Activated CD4-positive, CD25-positive, alpha-beta regulatory T cell treated with anti-CD3 and anti-CD28 coated beads, Interleukin-2, amount 50 U/mL, for 16 hours (primary cell): Measurements from ENCODE around the gene CDYL.
"Not testable (repeated sequence)": the region's sequence is repeated elsewhere in the genome, so short reads cannot be mapped to it uniquely, and the experiment has no call there.

Experiments
- DNase-seq: peaks from one replicate; pipeline ENCODE4 v3.0.0-alpha.2; 2020; ENCODE audit warnings: low read depth, low spot score

CDYL gene

DNA sequence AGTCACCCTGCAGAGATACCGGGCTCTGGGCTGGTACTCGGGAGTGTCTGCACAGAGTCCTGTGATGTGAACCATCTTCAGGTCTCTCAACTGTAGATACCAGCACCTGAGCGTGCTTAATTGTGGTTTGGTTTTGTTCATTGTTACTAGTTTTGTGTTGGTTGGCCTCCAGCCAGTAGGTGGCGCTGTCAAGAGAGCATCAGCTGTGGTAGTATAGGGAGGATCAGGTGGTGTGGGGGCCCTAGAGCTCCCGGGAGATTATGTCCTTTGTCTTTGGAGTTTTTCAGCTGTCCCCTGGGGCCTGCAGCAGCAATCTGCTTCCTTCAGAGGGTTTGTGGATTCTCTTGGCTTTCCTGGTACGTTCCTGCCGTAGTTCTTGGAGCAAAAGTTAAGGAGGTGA, 67.9 kb downstream of the CDYL start:
- DNase-seq: no peak

DNA sequence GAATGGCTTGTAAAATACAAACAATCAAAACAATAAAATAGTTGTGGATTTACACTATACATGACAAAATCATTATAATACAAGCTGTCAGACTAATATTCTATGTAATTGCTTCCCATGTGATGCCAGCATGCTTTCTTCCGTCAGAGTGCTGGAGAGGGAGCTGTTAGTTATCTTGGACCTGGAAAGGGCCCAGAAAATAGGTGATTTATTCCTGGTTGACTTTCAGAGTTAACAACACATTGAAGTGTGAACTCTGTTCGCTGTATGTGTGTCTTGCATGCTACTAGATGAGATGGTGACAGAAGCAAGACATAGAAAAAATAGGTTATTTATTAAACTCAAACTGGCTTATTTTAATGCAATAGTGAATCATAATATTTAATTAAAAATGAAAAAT, 70.2 kb downstream of the CDYL start:
- DNase-seq: no peak

DNA sequence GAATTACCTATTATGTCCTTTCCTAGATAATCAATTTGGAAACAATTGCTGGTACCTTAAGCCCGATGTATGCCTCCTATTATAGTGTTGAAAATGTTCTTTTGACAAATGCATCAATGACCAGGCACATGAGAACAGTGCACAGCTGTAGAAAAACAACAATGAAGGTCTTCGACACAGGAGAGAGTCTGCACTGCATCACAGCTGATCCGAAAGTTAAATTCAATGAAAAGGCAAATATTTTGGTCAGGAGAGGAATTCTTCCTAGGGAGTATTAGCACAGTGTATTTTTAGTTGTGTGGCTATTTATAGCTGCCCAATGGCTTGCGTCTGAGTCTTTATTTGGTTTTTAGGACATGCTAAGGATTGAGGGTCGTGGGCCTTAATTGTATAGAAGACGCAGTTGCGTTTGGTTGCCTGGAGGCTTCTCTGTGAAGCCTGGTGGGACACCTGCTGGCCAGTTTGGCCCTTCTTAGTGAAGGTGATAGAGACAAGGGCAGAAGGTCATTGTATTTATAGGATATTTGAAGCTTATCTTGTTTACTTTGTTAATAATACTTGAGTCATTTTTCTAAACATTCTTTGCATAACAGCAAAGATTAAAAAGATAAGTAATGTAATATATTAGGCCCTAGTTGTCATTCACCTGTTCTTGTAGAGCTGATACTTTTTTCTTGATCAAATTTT, 72.3 kb downstream of the CDYL start:
- no peak for DNase-seq

DNA sequence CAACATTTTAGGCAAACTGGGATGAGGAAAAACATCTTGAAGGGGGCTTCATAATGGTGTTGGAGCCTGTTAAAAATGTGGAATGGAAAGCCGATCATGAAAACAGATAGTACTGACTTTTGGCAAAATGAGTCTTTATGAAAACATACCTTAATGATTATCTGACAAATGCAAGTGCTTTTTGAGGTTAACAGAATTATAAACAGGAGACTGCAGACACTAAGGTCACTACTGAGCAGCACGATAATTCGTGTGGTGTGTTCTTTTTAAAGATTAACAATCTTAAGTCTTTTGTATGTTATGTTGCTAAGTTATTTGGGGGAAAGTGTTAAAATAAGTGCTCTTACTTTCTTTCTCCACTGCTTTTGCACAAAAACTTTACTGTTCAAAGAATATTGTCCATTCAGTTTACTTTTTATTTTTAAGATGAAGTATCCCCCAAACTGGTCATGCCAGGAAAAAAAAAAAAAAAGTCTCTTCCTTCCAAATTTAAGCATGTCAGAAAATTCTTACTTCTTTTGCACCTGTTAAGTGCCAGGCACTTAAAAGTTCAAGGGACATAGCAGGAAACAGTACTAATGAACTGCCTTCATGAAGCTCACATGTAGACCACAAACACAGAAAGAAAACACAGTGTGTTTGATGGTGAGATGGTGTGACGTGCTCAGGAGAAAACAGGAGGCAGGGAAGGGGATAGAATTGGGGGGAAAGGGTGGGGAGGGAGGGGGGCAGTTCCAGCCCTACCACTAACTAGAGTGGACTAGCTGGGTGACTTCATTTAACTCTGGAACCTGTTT, 73.2 kb downstream of the CDYL start:
- no peak for DNase-seq

DNA sequence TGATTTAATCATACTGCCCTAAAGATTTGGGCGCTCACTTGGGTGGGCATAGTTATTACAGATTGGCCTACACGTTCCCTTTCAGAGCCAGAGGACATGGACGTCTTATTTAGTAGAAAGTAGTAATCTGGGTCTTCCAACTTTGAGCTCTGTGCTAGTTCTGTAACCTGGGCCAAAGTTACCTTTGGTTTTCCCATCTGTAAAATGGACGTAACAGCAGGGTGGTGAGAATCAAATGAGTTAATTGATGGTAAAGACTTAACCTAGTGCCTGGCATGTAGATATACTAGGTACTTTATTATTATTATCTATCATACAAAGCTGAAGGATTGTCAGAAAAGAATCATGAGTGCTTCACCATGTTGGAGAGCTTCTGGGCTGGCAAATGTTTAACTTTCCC, 74.8 kb downstream of the CDYL start:
- DNase-seq: no peak

DNA sequence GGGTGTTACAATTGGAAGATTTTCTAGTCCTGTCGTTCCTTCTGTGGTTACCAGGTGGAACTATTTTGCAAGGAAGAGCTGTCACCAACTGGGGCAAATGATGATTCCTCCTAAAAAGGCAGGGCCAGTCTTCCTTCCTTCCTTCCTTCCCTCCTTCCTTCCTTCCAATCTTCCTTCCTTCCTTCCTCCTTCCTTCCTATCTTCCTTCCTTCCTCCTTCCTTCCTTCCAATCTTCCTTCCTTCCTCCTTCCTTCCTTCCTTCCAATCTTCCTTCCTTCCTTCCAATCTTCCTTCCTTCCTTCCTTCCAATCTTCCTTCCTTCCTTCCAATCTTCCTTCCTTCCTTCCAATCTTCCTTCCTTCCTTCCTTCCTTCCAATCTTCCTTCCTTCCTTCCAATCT, 76.0 kb downstream of the CDYL start:
- DNase-seq: not testable (repeated sequence)

DNA sequence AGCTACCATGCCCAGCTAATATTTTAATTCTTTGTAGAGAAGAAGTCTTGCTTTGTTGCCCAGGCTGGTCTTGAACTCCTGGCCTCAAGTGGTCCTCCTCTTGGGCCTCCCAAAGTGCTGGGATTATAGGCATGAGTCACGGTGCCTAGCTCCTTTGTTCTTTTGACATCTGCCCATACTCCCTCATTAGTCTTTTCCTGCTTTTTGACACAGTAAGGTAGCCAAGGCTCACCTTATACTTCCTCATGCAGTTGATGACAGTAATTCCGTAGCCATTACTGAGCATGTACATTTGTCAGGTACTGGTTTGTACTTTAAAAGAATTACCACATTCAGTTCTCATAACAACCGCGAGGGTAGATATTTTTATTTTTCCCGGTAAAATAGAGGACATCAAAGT, 76.7 kb downstream of the CDYL start:
- DNase-seq: no peak

DNA sequence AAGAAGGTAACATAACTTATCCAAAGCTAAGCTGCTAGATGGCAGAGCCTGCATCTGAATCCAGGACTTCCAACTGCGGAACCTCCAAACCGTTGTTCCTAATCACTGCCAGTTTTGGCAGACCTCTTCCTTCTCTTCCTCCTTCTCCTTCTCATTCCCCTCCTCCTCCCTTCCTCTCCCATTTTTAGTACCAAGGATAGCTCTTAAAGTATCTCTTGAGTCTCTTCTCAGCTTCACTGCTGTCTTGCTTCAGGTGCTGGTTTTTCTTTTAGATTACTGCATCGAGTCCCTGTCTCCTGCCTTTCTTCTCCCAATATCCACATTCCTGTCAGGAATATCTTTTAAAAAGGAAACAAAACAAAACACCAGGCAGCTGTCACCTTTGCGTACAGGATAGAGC, 77.1 kb downstream of the CDYL start:
- DNase-seq: no peak

DNA sequence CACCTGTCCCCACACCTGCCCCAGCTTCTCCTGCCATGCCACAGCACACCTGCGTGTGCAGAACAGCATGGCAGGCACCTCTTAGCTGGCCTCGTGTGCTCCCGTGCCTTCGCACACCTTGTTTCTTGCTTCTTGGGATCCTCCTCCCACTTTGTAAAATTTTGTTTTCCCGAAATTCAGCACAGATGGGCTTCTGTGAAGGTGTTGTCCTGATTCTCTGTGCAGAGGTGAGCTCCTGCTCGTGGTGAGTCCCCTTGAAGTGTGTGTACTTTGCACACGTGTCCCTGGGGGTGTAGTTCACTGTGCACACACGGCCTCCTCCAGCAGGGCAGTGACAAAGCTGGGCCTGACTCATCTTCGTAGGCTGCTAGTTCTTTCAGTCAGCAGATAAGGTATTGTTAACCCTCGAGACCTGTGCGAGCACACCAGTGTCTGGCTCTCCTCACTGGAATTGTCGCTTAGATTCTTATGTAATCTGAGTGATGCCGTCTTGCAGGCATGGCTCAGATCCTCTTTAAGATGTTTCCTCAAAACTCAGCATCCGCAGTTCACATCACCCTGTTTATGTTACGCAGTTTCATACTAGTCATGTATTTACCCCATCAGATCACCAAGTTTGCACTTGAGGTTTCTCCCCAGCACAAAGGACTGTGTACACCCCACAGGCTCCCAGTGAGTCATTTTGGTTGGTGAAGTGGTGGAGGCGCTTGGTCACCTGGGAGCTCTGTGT, 77.7 kb downstream of the CDYL start:
- DNase-seq: no peak

DNA sequence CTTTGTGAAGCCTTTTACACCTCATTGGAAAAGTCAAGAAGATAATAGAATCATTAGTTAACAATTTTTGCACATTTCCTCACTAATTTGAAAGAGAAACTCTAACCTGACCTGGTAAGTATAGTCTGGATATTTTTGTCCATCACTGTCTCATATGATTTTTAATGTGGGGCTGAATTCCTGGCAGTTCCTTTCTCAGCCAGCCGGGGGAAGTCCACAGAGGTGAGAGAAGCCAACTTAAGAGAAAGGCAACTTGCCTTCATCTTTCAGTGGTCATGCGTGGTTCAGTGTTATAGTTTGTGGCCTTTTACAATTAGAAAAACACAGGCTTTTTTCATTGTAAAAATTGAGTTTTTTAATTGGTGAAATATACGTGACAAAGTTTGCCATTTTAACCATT, 80.6 kb downstream of the CDYL start:
- no peak for DNase-seq

DNA sequence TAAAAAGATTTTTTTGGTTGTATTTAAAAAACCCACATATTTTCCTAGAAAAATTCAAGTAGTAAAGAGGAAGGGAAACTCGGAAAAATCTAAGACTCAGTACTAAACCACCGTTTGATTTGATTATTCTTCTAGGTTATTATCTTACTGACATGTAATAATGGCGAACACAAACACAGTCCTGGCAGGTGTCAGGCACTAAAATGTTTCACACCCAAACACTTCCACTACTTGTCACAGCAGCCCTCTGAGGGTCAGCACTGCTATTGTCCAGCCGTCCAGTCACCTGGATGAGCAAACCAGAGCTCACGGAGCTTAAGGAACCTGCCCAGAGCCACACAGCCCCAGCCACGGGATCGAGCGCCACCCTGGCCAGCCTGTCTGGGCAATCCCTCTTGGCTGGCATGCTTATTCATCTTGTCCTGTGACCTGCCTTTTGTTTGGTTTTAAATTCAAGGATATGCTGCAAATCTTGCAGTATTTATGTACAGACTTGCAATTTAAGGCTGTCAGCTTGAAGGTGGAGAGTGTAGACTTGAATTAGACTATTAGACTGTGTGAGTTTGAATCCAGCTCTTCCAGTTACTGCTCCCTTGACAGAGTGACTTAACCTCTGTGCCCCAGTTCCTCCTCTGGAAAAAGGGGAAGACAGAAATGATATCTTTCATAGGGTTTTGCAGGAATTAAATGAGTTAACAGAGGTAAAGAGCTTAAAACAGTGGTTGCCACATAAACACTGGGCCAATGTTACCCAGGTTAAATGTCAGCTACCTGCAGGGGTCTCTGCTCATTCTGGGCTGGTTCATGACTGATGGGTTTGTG, 82.2 kb downstream of the CDYL start:
- DNase-seq: no peak

DNA sequence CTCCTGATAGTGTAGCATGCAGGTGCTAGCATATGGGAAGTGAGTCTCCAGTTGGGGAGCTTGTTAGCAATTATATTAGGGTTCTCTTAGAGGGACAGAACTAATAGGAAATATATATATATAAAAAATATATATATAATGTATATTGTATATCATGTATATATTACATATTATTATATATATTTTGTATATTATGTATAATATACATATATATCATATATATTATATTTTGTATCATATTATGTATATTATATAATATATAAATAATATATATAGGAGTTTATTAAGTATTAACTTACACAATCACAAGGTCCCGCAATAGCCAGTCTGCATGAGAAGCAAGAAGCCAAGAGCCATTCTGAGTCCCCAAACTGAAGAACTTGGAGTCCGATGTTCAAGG, 84.2 kb downstream of the CDYL start:
- no peak for DNase-seq

DNA sequence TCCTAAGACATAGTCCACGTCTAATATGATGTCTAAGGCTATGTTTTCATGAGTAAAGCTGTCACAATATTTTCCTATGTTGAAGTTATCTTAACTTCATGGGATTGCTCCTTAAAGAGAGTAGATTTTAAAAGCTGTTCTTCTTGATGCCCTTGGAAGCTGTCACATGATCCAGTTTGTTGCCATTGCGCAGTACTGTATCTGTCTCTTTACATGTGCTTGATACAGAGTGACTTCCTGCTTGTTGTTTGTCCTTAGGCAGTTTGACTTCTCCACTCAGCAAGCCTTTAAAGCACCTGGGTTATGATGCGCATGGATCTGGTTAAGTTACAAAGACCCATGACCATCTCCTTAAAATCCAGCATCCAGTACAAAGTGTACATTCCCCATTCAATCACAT, 85.4 kb downstream of the CDYL start:
- DNase-seq: no peak

DNA sequence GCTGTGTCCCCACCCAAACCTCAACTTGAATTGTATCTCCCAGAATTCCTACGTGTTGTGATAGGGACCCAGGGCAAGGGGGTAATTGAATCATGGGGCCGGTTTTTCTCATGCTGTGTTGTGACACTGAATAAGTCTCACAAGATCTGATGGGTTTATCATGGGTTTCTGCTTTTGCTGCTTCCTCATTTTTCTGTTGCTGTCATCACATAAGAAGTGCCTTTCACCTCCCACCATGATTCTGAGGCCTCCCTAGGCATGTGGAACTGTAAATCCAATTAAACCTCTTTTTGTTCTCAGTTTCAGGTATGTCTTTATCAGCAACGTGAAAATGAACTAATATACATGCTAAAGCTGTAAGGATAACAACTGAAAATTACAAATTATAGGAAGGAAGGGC, 88.3 kb downstream of the CDYL start:
- no peak for DNase-seq

DNA sequence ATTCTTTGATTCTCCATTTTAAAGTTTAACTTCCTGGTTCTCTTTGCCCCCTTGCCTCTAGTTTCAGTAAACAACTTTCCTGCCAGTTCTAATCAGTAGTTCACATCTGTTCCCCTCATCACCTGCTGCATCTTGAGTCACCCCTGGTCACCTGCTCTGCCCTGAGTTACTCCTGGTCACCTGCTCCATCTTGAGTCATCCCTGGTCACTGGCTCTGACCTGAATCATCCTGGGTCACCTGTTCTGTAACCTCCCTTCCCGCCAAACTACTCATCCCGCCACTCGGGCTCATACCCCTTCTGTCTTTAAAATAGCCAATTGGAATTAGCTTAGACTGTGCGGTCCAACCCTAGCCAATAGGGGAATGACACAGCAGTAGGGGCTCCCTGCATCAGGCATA, 88.8 kb downstream of the CDYL start:
- not testable (repeated sequence) for DNase-seq

DNA sequence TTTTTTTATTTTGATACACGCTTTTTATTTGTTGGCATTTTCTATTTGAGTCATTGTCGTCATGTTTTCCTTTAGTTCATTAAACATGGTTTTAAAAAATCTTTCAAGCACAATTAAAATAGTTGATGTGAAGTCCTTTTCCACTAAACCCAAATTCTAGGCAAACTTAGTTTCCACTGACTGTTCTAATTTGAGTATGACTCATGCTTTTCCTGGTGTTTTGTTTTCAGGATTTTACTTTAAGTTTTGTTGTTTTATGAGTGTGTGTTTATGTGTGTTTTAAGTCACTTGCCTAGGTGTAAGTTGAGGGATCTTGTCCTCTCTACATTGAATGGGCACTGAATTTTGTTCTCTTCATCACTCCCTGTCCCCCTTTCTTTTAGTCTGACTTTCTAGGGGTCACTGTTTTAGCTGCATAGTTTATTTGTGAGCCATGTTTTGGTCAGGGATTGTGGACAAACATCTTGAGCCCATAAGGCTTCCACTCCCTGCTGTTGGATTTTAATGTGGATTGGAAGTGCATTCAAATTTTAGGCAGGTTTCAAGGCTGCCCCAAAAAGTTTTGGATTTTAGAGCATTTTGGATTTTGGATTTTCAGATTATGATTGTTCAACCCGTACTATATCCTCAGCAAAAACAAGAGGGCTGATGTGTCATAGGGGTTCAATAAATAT, 94.8 kb downstream of the CDYL start:
- DNase-seq: no peak

DNA sequence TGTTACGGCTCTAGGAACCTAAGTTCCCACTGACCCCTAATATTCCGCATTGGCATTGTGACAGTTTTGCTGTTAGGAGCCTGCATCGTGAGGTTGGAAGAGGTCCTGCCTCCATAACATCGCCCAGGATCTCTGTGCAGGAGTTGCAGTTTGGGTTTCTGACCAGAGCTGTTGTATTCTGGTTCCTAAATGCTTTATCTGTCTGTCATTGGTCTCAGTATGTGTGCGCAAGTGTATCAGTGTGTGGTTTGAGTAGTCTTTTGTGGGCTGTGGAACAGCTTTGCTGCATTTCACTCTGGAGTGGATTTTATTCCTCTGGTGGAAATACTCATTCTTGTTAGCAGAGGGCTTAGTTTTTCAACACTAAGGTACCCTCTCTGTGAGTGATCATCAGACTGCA, 95.6 kb downstream of the CDYL start:
- no peak for DNase-seq

DNA sequence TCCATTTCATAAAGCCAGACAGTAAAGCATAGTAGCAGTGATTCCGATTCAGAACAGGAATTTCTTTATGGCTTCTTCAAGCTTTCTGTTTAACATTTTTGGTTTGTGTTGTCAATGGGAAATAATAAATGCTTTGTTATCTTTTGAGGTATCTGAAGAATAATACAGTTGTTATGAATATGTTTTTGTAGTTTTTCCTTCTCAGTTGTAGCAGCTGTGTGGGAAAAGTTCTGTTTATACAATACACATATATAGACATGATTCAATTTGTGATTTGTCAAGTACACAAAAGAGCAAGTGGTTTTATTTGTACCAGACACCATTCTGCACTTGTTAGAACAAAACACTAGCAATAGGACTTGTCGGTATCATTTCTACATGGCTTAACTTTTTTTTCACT, 96.6 kb downstream of the CDYL start:
- no peak for DNase-seq

DNA sequence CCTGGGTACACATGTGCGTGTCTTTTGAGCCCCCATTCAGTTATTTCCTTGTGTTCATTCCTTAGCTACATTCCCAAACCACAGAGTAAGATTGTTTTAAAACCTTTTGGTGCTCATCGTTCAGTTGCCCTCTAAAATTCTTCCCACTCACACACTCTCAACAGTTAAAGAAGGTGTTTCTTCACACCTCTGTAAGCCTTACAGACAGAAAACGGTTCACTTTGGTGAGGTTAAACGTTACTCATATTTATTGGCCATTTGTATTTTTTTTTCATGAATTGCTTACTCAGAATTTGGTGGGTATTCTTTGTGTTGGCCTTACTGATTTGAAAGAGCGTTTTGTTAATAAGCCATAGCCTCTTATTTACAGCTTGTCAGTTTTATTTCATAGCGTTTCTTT, 97.7 kb downstream of the CDYL start:
- no peak for DNase-seq

DNA sequence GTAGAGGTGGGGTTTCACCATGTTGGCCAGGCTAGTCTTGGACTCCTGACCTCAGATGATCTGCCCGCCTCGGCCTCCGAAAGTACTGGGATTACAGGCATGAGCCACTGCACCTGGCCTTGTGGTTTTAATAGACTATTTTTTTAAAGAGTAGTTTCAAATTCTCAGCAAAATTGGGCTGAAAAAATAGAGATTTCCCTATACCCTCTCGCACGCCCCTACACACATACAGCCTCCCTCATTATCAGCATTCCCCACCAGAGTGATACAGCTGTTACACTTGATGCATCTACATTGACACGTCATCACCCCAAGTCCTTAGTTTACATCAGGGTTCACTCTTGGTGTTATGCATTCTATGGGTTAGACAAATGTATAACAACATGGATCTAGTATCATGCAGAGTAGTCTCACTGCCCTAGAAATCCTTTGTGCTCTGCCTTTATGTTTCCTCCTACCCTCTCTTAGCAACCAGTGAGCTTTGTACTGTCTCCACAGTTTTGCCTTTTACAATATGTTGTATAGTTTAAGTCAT, 103.6 kb downstream of the CDYL start:
- DNase-seq: no peak

DNA sequence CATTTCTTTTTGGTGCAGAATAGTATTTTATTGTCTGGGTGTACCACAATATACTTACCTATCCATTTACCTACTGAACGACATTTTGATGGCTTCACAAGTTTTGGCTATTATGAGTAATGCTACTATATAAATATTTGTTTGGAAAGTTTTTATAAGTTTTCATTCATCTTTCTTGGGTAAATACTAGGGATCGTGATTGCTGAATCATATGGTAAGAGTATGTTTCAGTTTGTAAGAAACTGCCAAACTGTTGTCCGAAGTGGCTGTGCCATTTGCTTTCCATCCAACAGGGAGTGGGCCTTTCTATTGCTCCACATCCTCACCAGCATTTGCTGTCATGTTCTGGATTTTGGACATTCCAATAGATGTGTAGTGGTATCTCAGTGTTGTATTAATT, 104.2 kb downstream of the CDYL start:
- DNase-seq: no peak
